OCI-LY1 (cell line): Measurements from ENCODE around the gene ARHGAP33.

ENCODE experiments used
- H2AFZ ChIP-seq: fragments of 200-600 bp; sonication (generic), shearing (Covaris generic); 2 replicates; pipeline ENCODE4 v1.6.0; 2014; ENCODE audit warnings: antibody characterized with exemption, mild to moderate bottlenecking, low read length
- H3F3A ChIP-seq: fragments of 200-600 bp; sonication (generic), shearing (Covaris generic); 2 replicates; pipeline ENCODE4 v1.6.0; 2014; ENCODE audit warnings: mild to moderate bottlenecking, antibody characterized with exemption, low read length, moderate library complexity; ENCODE audit not compliant: insufficient read depth
- H3K27ac ChIP-seq: fragments of 200-600 bp; sonication (generic); 2 replicates; pipeline ENCODE4 v1.5.1; 2014; ENCODE audit warnings: low read length, mixed run types, mild to moderate bottlenecking, low read depth; ENCODE audit not compliant: poor library complexity, severe bottlenecking
- H3K27me3 ChIP-seq: fragments of 200-600 bp; sonication (generic); 2 replicates; pipeline ENCODE4 v1.6.0; 2014; ENCODE audit warnings: antibody characterized with exemption, mild to moderate bottlenecking, low read length, moderate library complexity; ENCODE audit not compliant: insufficient read depth
- H3K36me3 ChIP-seq: fragments of 200-600 bp; sonication (generic); 2 replicates; pipeline ENCODE4 v1.6.1; 2014; ENCODE audit warnings: mild to moderate bottlenecking, antibody characterized with exemption, low read length, moderate library complexity, mixed read lengths; ENCODE audit not compliant: insufficient read depth
- H3K4me1 ChIP-seq: fragments of 200-600 bp; sonication (generic); 2 replicates; pipeline ENCODE4 v1.5.1; 2014; ENCODE audit warnings: mild to moderate bottlenecking, low read length, moderate library complexity; ENCODE audit not compliant: insufficient read depth, severe bottlenecking
- H3K4me2 ChIP-seq: fragments of 200-600 bp; sonication (generic), shearing (Covaris generic); 2 replicates; pipeline ENCODE4 v1.6.1; 2014; ENCODE audit warnings: low read length
- H3K4me3 ChIP-seq: fragments of 200-600 bp; sonication (generic); 2 replicates; pipeline ENCODE4 v1.5.1; 2014; ENCODE audit warnings: low read length, low read depth, mild to moderate bottlenecking, mixed read lengths; ENCODE audit not compliant: poor library complexity, severe bottlenecking
- H3K79me2 ChIP-seq: fragments of 200-600 bp; shearing (Covaris generic); 2 replicates; pipeline ENCODE4 v1.6.1; 2016; ENCODE audit warnings: mixed run types, low read length, mixed read lengths; ENCODE audit not compliant: insufficient read depth
- H3K9ac ChIP-seq: fragments of 200-600 bp; sonication (generic), shearing (Covaris generic); 2 replicates; pipeline ENCODE4 v1.6.1; 2014; ENCODE audit warnings: mild to moderate bottlenecking, low read length, mixed read lengths
- H3K9me2 ChIP-seq: fragments of 200-600 bp; sonication (generic), shearing (Covaris generic); 2 replicates; pipeline ENCODE4 v1.6.1; 2014; ENCODE audit warnings: low read depth, mild to moderate bottlenecking, low read length, mixed read lengths
- H3K9me3 ChIP-seq: fragments of 200-600 bp; shearing (Covaris generic); 2 replicates; pipeline ENCODE4 v1.6.1; 2014; ENCODE audit warnings: low read length, mixed read lengths
- H4K20me1 ChIP-seq: fragments of 200-600 bp; sonication (generic), shearing (Covaris generic); 2 replicates; pipeline ENCODE4 v1.6.0; 2016; ENCODE audit warnings: mild to moderate bottlenecking, low read length; ENCODE audit not compliant: insufficient read depth
- CTCF ChIP-seq: fragments of 200-600 bp; sonication (generic), shearing (Covaris generic); IDR thresholded peaks from 2 replicates; pipeline ENCODE4 v1.5.1; 2017; ENCODE audit warnings: mild to moderate bottlenecking, antibody characterized with exemption, low read length, moderate library complexity, mixed read lengths
- EZH2 ChIP-seq: fragments of 200-600 bp; sonication (generic), shearing (Covaris generic); IDR thresholded peaks from 2 replicates; pipeline ENCODE4 v1.8.0; 2017; ENCODE audit warnings: borderline replicate concordance, mixed run types, mild to moderate bottlenecking, antibody characterized with exemption, low read length, moderate library complexity, mixed read lengths

The ARHGAP33 gene

DNA sequence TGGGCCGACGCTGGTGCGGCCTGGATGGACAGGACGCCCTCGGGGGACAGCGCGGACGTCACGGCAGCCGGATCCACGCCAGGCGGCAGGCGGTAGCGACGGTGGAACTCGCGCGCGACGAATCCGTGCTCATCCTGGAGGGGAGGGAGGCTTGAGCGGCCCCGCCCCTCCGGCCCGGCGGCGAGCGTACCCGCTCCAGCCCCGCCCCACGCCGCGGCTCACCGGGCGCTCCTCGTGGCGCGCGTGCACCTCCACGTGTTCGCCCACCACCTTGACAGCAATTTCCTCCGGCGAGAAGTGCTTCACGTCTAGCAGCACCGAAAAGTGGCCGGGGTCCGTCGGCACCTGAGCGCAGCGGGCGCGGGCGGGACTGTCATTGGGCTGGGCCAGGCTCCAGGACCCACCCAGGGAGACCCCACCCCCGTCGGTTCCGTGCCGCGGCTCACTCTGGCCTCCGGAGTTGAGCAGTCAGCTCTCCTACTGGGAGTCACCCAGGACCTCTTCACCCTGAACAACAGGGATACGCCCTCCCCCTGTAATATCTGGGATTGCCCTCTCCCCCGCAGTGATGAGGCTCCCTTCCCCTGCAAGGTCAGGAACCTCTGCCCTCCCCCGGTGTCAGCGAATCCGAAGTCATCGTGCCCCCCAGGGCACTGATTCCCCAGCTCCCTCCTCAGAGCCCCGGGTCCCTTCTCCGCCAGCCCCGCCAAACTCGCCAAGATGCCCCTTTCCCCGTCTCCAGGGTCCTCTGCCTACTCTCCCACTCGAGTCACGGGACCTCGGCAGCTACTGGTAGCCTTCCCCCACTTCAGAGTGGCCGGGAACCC, 19.6 kb upstream of the ARHGAP33 start:
- Histone ChIP-seq H3F3A (no peaks in the 10 kb centered on the region), H3K9me3 (no peaks in the 10 kb centered on the region), H3K4me2 (no peak overlapping the region), H3K4me1 (peaks cover 21% of the 10 kb centered on the region), H3K9me2 (no peaks in the 10 kb centered on the region), H3K79me2 (no peaks in the 10 kb centered on the region), H3K9ac (no peak overlapping the region), H4K20me1 (no peaks in the 10 kb centered on the region), H3K36me3 (peaks cover 16% of the 10 kb centered on the region), H3K27ac (no peak overlapping the region), H3K27me3 (no peaks in the 10 kb centered on the region), H3K4me3 (no peak overlapping the region), H2AFZ (no peak overlapping the region)
- TF ChIP-seq CTCF: no peak
- TF ChIP-seq EZH2: no peak

GRCh38 chr19:35756377-35757230, 18.8 kb upstream of the ARHGAP33 start, which contains the start of gene HSPB6:
TSS of gene HSPB6 (minus strand) at chr19:35757029. CDS start at chr19:35757008, 21 bp downstream.
- H3K36me3 ChIP-seq: peaks cover 22% of the 10 kb centered on the region
- H3K9me2 ChIP-seq: no peaks in the 10 kb centered on the region
- no peaks in the 10 kb centered on the region for H3F3A ChIP-seq
- H4K20me1 ChIP-seq: no peaks in the 10 kb centered on the region
- no peak within 1 kb of the TSS for H2AFZ ChIP-seq
- H3K4me2 ChIP-seq: peak within 1 kb of the TSS; percentile 81
- peak within 1 kb of the TSS; percentile 70 for H3K27ac ChIP-seq
- no peaks in the 10 kb centered on the region for H3K9me3 ChIP-seq
- H3K4me1 ChIP-seq: peaks cover 21% of the 10 kb centered on the region
- no peak for TF ChIP-seq CTCF
- TF ChIP-seq EZH2: no peak
- H3K4me3 ChIP-seq: peak within 1 kb of the TSS; percentile 92
- H3K27me3 ChIP-seq: no peaks in the 10 kb centered on the region
- H3K9ac ChIP-seq: peak within 1 kb of the TSS; percentile 71
- H3K79me2 ChIP-seq: no peaks in the 10 kb centered on the region

DNA sequence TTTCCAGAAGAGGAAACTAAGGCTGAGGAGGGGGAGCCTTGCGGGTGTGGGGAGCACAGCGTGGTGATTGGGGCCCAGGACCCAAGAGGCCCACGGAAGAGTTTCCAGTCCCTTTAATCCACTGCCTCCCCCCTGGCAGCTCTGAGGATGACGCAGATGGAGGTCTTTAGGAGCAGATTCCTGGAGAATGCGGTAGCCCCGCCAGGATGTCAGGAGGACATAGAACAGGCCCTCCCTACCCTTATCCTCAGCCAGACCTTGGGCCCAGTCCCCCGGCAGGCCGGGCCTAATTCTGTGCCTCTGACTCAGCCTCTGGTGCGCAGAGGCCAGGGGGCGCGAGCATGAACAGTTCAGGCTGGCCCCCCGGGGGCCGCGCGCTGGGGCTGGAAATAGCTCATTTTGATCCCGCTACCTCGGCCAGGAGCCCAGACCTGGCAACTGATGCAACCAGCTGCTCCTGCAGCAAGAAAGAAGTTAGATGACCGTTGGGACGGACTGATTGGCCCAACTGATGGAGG, 18.1 kb upstream of the ARHGAP33 start:
- no peak overlapping the region for H2AFZ ChIP-seq
- peak overlapping the region; percentile 71 for H3K9ac ChIP-seq

More for the DNA sequence above, 18.1 kb upstream of the ARHGAP33 start:
- Histone ChIP-seq H3K79me2 (no peaks in the 10 kb centered on the region), H3K4me2 (peak overlapping the region; percentile 81), H3K27ac (peak overlapping the region; percentile 70), H3K9me2 (no peaks in the 10 kb centered on the region), H3F3A (no peaks in the 10 kb centered on the region), H4K20me1 (no peaks in the 10 kb centered on the region), H3K4me1 (peaks cover 21% of the 10 kb centered on the region), H3K9me3 (no peaks in the 10 kb centered on the region), H3K36me3 (peaks cover 27% of the 10 kb centered on the region), H3K27me3 (no peaks in the 10 kb centered on the region), H3K4me3 (peak overlapping the region; percentile 92)
- TF ChIP-seq CTCF: no peak
- TF ChIP-seq EZH2: no peak
